ENCODE measurements around the gene MAGI2. TPM values are rescaled to one million over a fixed set of nuclear protein-coding genes. Genes with fewer than 3 reads are reported as not detected.

The MAGI2 gene
- total RNA-seq, 1 donor from 2014 or later = 5.8 TPM

DNA sequence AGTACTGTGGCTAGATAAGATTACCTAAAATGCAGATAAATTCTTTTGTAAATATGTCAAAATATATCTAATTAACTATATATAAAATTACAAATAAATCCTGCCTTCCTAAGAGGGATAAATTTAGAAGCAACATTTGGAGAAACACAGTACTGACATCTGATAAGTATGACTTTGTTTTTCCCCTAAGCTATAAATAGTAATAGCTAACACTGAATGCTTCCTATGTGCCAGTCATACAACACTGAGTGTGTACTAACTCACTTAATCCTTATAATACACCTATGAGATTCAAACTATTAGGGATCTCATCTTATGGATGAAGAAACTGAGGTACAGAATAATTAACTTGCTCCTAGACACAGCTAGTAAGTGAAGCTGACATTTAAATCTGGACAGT is 733.4 kb downstream of the MAGI2 start:
- H3K4me1 Mint-ChIP-seq (ENCODE audit: low read depth) = peaks cover 3% of the 10 kb centered on the region

DNA sequence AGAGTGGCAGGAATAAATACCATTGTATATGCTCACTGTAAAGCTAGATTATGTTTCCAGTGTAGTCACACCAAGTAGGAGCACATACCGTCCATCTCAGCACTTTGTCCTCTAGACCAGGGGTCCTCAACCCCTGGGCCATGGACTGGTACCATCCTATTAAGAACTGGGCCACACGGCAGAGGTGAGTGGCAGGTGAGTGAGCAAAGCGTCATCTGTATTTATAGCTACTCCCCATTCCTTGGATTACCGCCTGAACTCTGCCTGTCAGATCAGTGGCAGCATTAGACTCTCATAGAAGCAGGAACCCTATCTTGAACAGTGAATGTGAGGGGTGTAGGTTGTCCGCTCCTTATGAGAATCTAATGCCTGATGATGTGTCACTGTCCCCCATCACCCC is 735.3 kb downstream of the MAGI2 start:
- DNase-seq (ENCODE audit: low spot score) = no peak
- peaks cover 3% of the 10 kb centered on the region for H3K27me3 Mint-ChIP-seq (ENCODE audit: low read depth)

More for the DNA sequence above, 733.4 kb downstream of the MAGI2 start:
- DNase-seq (ENCODE audit: low spot score) = no peak
- TF ChIP-seq, protein P1, sequence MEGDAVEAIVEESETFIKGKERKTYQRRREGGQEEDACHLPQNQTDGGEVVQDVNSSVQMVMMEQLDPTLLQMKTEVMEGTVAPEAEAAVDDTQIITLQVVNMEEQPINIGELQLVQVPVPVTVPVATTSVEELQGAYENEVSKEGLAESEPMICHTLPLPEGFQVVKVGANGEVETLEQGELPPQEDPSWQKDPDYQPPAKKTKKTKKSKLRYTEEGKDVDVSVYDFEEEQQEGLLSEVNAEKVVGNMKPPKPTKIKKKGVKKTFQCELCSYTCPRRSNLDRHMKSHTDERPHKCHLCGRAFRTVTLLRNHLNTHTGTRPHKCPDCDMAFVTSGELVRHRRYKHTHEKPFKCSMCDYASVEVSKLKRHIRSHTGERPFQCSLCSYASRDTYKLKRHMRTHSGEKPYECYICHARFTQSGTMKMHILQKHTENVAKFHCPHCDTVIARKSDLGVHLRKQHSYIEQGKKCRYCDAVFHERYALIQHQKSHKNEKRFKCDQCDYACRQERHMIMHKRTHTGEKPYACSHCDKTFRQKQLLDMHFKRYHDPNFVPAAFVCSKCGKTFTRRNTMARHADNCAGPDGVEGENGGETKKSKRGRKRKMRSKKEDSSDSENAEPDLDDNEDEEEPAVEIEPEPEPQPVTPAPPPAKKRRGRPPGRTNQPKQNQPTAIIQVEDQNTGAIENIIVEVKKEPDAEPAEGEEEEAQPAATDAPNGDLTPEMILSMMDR (IDR thresholded peaks at IDR 0.05) = no peak
- no peak overlapping the region for H3K27ac Mint-ChIP-seq (ENCODE audit: unreplicated experiment)
- H3K9me3 Mint-ChIP-seq (ENCODE audit: low read depth) = no peaks in the 10 kb centered on the region
- H3K36me3 Mint-ChIP-seq (ENCODE audit: low read depth) = no peaks in the 10 kb centered on the region
- peaks cover 2% of the 10 kb centered on the region for H3K27me3 Mint-ChIP-seq (ENCODE audit: low read depth)
- no peak overlapping the region for H3K4me3 Mint-ChIP-seq (ENCODE audit: unreplicated experiment)

DNA sequence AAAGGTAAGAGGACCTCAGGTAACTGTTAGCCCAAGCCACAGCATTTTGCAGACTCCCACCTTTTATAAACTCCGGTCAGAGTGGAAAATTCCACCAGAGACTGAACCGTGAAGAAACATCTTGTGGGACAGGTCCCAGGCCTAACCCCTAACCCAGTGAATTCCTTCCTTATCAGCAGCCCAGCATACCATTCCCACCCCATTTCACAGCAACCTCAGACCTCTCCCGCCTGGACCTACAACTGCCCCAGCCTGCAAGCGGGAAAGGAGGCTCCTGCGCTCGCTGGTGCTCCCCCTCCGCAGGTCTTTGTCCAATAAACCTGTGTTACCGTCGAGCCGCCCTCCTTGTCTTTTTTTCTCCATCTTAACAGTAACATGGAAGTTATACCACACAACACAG is 736.6 kb downstream of the MAGI2 start:
- Mint-ChIP-seq H3K4me1 (ENCODE audit: low read depth) (peaks cover 12% of the 10 kb centered on the region), H3K27me3 (ENCODE audit: low read depth) (peaks cover 3% of the 10 kb centered on the region), H3K9me3 (ENCODE audit: low read depth) (no peaks in the 10 kb centered on the region), H3K4me3 (ENCODE audit: unreplicated experiment) (no peak overlapping the region), H3K36me3 (ENCODE audit: low read depth) (no peaks in the 10 kb centered on the region), H3K27ac (ENCODE audit: unreplicated experiment) (no peak overlapping the region)
- TF ChIP-seq, protein P1 (IDR thresholded peaks at IDR 0.05) = no peak
- peak; percentile 76 for DNase-seq (ENCODE audit: low spot score)

More for the DNA sequence above, 735.3 kb downstream of the MAGI2 start:
- H3K36me3 Mint-ChIP-seq (ENCODE audit: low read depth) = no peaks in the 10 kb centered on the region
- TF ChIP-seq, protein P1 (IDR thresholded peaks at IDR 0.05) = no peak
- H3K9me3 Mint-ChIP-seq (ENCODE audit: low read depth) = no peaks in the 10 kb centered on the region
- H3K4me3 Mint-ChIP-seq (ENCODE audit: unreplicated experiment) = no peak overlapping the region
- no peak overlapping the region for H3K27ac Mint-ChIP-seq (ENCODE audit: unreplicated experiment)
- H3K4me1 Mint-ChIP-seq (ENCODE audit: low read depth) = peaks cover 12% of the 10 kb centered on the region

DNA sequence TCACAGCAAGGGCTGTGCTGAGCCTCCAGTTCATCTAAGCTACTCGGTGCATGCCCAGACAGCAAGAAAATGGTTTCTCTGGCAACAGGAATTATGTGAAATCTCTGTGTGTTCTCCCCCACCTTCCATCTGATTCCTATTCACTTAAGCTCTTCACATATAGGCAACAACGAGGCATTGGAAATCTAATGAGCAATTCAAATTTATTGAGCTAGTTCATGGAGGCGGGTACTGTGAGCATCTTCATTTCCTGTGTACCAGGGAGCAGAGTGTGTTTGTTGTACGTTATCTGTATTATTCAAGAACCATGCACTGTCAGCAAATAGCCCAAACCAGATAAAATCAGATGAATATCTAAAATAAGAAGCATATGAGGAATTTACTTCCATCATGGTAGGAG is 739.1 kb downstream of the MAGI2 start:
- peaks cover 9% of the 10 kb centered on the region for H3K4me1 Mint-ChIP-seq (ENCODE audit: low read depth)
- H3K27ac Mint-ChIP-seq (ENCODE audit: unreplicated experiment) = no peak overlapping the region
- peaks cover 3% of the 10 kb centered on the region for H3K27me3 Mint-ChIP-seq (ENCODE audit: low read depth)
- no peaks in the 10 kb centered on the region for H3K36me3 Mint-ChIP-seq (ENCODE audit: low read depth)
- no peak overlapping the region for H3K4me3 Mint-ChIP-seq (ENCODE audit: unreplicated experiment)
- no peaks in the 10 kb centered on the region for H3K9me3 Mint-ChIP-seq (ENCODE audit: low read depth)
- TF ChIP-seq, protein P1 (IDR thresholded peaks at IDR 0.05) = no peak
- no peak for DNase-seq (ENCODE audit: low spot score)

DNA sequence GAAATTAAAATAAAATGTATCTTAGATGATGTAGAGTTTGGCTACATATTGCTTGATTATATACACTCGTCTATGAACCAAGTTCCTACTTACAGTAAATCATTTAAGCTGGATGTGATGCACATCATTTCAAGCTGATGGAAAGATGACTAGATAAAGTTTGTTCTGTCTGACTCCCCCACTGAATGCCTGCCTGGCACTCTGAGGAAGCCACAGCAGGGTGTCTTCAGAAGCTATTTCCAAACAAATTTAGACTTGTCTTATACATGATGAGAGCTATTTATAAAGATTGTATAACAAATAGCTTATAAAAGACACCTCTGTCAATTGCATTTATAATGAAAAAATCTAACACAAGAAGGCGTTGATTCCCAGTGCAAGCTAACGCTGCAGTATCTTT is 741.4 kb downstream of the MAGI2 start:
- no peaks in the 10 kb centered on the region for H3K36me3 Mint-ChIP-seq (ENCODE audit: low read depth)
- no peaks in the 10 kb centered on the region for H3K9me3 Mint-ChIP-seq (ENCODE audit: low read depth)
- peaks cover 9% of the 10 kb centered on the region for H3K4me1 Mint-ChIP-seq (ENCODE audit: low read depth)
- H3K27me3 Mint-ChIP-seq (ENCODE audit: low read depth) = peaks cover 3% of the 10 kb centered on the region
- H3K27ac Mint-ChIP-seq (ENCODE audit: unreplicated experiment) = no peak overlapping the region
- no peak for DNase-seq (ENCODE audit: low spot score)
- TF ChIP-seq, protein P1 (IDR thresholded peaks at IDR 0.05) = no peak
- H3K4me3 Mint-ChIP-seq (ENCODE audit: unreplicated experiment) = no peak overlapping the region

Data from chondrocyte (in vitro differentiated cells).